ENCODE measurements around the gene CPPED1. TPM values are rescaled to one million over a fixed set of nuclear protein-coding genes. Genes with fewer than 3 reads are reported as not detected.
"Not testable (repeated sequence)": the region's sequence is repeated elsewhere in the genome, so short reads cannot be mapped to it uniquely, and the experiment has no call there.

The CPPED1 gene
- total RNA-seq, 1 donor from 2014 or later: 41.3 TPM

- TF ChIP-seq, protein P1, sequence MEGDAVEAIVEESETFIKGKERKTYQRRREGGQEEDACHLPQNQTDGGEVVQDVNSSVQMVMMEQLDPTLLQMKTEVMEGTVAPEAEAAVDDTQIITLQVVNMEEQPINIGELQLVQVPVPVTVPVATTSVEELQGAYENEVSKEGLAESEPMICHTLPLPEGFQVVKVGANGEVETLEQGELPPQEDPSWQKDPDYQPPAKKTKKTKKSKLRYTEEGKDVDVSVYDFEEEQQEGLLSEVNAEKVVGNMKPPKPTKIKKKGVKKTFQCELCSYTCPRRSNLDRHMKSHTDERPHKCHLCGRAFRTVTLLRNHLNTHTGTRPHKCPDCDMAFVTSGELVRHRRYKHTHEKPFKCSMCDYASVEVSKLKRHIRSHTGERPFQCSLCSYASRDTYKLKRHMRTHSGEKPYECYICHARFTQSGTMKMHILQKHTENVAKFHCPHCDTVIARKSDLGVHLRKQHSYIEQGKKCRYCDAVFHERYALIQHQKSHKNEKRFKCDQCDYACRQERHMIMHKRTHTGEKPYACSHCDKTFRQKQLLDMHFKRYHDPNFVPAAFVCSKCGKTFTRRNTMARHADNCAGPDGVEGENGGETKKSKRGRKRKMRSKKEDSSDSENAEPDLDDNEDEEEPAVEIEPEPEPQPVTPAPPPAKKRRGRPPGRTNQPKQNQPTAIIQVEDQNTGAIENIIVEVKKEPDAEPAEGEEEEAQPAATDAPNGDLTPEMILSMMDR (IDR thresholded peaks at IDR 0.05; ENCODE audit: partially characterized antibody, unreplicated experiment): no peak
- DNase-seq: no peak
Measured at GRCh38 chr16:12793120-12793864, 10.4 kb downstream of the CPPED1 start.

GRCh38 chr16:12792528-12792927 lies 11.2 kb downstream of the CPPED1 start:
- Mint-ChIP-seq H3K4me1 (ENCODE audit: low read depth, unreplicated experiment) (peaks cover 11% of the 10 kb centered on the region), H3K9me3 (ENCODE audit: unreplicated experiment) (peaks cover 11% of the 10 kb centered on the region)
- not testable (repeated sequence) for H3K36me3 Mint-ChIP-seq (ENCODE audit: unreplicated experiment); H3K27me3 Mint-ChIP-seq (ENCODE audit: unreplicated experiment); DNase-seq; H3K4me3 Mint-ChIP-seq (ENCODE audit: unreplicated experiment); H3K27ac Mint-ChIP-seq (ENCODE audit: unreplicated experiment)

More at GRCh38 chr16:12793120-12793864, 10.4 kb downstream of the CPPED1 start:
- H3K27ac Mint-ChIP-seq (ENCODE audit: unreplicated experiment): no peak overlapping the region
- peaks cover 11% of the 10 kb centered on the region for H3K9me3 Mint-ChIP-seq (ENCODE audit: unreplicated experiment)
- H3K4me1 Mint-ChIP-seq (ENCODE audit: low read depth, unreplicated experiment): peaks cover 11% of the 10 kb centered on the region
- no peaks in the 10 kb centered on the region for H3K27me3 Mint-ChIP-seq (ENCODE audit: unreplicated experiment)
- peaks cover 9% of the 10 kb centered on the region for H3K36me3 Mint-ChIP-seq (ENCODE audit: unreplicated experiment)
- no peak overlapping the region for H3K4me3 Mint-ChIP-seq (ENCODE audit: unreplicated experiment)

DNA sequence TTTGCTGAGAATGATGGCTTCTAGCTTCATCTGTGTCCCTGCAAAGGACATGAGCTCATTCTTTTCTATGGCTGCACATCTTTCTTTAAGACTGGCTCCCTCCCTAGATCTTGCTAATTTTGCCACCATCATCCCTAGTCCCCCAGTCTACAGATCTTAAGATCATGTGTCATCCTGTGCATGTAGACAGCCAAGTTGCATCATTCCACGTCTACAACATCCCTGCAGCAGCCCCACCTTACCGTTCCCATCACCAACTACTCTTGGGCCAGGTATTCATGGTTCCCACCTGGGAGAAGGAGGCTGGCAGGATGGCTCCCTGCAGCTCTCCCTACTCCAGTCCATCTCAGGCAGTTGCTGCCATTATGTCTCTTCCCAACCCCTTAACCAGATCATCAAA lies 12.3 kb downstream of the CPPED1 start:
- no peak for DNase-seq
- Mint-ChIP-seq H3K9me3 (ENCODE audit: unreplicated experiment) (peaks cover 11% of the 10 kb centered on the region), H3K27ac (ENCODE audit: unreplicated experiment) (no peak overlapping the region), H3K4me3 (ENCODE audit: unreplicated experiment) (no peak overlapping the region), H3K27me3 (ENCODE audit: unreplicated experiment) (no peaks in the 10 kb centered on the region), H3K4me1 (ENCODE audit: low read depth, unreplicated experiment) (peaks cover 11% of the 10 kb centered on the region), H3K36me3 (ENCODE audit: unreplicated experiment) (peaks cover 9% of the 10 kb centered on the region)
- TF ChIP-seq, protein P1 (IDR thresholded peaks at IDR 0.05; ENCODE audit: partially characterized antibody, unreplicated experiment): no peak

GRCh38 chr16:12788758-12789157 lies 14.9 kb downstream of the CPPED1 start:
- no peak for DNase-seq
- Mint-ChIP-seq H3K27me3 (ENCODE audit: unreplicated experiment) (no peaks in the 10 kb centered on the region), H3K4me1 (ENCODE audit: low read depth, unreplicated experiment) (peaks cover 6% of the 10 kb centered on the region), H3K9me3 (ENCODE audit: unreplicated experiment) (peaks cover 13% of the 10 kb centered on the region), H3K36me3 (ENCODE audit: unreplicated experiment) (peaks cover 9% of the 10 kb centered on the region), H3K27ac (ENCODE audit: unreplicated experiment) (no peak overlapping the region), H3K4me3 (ENCODE audit: unreplicated experiment) (no peak overlapping the region)
- TF ChIP-seq, protein P1 (IDR thresholded peaks at IDR 0.05; ENCODE audit: partially characterized antibody, unreplicated experiment): no peak

- peaks cover 2% of the 10 kb centered on the region for H3K27me3 Mint-ChIP-seq (ENCODE audit: unreplicated experiment)
- H3K9me3 Mint-ChIP-seq (ENCODE audit: unreplicated experiment): peaks cover 4% of the 10 kb centered on the region
- H3K4me1 Mint-ChIP-seq (ENCODE audit: low read depth, unreplicated experiment): peaks cover 3% of the 10 kb centered on the region
- H3K27ac Mint-ChIP-seq (ENCODE audit: unreplicated experiment): no peak overlapping the region
- no peaks in the 10 kb centered on the region for H3K36me3 Mint-ChIP-seq (ENCODE audit: unreplicated experiment)
- DNase-seq: no peak
- no peak overlapping the region for H3K4me3 Mint-ChIP-seq (ENCODE audit: unreplicated experiment)
- TF ChIP-seq, protein P1 (IDR thresholded peaks at IDR 0.05; ENCODE audit: partially characterized antibody, unreplicated experiment): no peak
Measured at GRCh38 chr16:12786081-12786480, 17.6 kb downstream of the CPPED1 start.

Data from glutamatergic neuron (in vitro differentiated cells).